GM12864 (cell line): Measurements from ENCODE around the gene TMEM169.

Source experiments
- DNase-seq: peaks from one replicate; pipeline ENCODE4 v3.0.0-alpha.2; 2011; ENCODE audit warnings: low read depth
- H3K4me3 ChIP-seq: 2 replicates; pipeline ENCODE4 v1.5.1; 2011; ENCODE audit warnings: mild to moderate bottlenecking, low read depth, low read length, control low read depth
- CTCF ChIP-seq: IDR thresholded peaks from 2 replicates; pipeline ENCODE4 v1.5.1; 2011; ENCODE audit warnings: low read depth, mild to moderate bottlenecking, moderate library complexity, low read length, control low read depth, inconsistent platforms; ENCODE audit errors: missing control alignments

Gene TMEM169

GRCh38 chr2:216147172-216148131 lies 65.7 kb downstream of the TMEM169 start:
- TF ChIP-seq CTCF: no peak
- no peak for DNase-seq
- H3K4me3 ChIP-seq: no peak overlapping the region

DNA sequence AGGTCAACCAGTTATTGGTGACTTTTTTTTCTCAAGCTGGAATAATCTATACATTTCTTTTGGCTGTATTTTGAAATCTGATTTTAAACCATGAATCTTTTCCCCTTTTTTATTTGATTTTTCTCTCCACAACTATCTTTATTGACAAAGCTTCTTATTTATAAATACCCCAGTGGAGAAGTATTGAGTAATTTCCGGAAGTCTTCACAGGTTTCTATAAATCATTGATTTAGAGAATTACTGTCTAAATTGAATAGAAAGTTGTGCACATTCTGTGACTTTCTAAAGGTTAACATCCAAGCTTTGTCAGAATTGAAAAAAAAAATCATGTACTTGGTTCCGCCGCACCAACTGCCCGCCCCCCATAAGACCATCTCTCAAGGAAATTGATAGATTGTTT lies 67.3 kb downstream of the TMEM169 start:
- no peak for TF ChIP-seq CTCF
- DNase-seq: no peak

DNA sequence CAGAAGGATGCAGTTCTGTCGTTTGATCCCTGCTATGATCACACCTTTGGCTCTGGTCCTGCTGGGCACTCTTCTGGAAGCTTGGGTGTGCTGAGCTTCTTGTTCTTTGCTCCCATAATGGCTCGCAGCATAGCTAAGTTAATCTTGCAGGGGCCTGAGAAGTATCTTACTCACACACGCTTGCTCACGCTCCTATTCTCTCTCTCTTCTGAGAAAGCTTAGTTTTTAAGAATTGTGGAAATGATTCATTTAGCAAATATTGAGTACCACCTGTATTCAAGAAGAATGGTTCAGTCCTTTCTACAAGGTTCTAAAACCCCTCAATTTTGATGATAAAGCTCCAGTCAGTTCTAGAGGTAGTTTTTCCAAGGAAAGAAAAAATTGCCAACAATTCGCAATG lies 68.0 kb downstream of the TMEM169 start:
- no peak for DNase-seq
- TF ChIP-seq CTCF: no peak
- no peak overlapping the region for H3K4me3 ChIP-seq

More for the DNA sequence above, 67.3 kb downstream of the TMEM169 start:
- no peak overlapping the region for H3K4me3 ChIP-seq

DNA sequence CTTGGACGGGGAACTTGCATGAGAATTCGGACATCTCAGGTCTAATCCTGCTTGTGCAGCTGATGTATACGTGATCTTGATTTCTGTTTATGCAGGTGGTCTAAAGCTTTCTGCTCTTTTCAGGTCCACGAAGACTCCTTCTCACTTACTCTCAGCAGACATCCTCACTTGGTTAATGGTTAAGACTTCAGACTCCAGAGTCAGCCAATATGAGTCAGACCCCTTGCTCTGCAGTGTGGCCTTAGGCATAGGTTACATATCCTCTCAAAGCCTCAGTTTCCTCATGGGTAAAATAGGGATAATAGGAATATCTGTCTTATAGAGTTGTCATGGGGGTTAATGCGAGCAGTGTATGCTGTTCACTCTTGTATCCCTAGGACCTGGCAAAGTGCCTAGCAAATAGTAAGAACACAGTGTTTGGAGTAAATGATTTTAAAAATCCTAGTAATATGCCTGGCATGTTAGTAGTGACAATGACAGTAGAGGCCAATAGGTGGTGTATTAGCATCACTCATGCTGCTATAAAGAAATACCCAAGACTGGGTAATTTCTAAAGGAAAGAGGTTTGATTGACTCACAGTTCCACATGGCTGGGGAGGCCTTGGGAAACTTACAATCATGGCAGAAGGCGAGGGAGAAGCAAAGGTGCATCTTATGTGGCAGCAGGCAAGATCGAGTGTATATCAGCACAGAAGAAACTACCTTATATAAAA lies 69.8 kb downstream of the TMEM169 start:
- no peak overlapping the region for H3K4me3 ChIP-seq
- DNase-seq: no peak
- TF ChIP-seq CTCF: no peak
